NK-92 (cell line): ENCODE measurements around the gene LPIN1.
"Not testable (repeated sequence)": the region's sequence is repeated elsewhere in the genome, so short reads cannot be mapped to it uniquely, and the experiment has no call there.

Experiments used
- DNase-seq: peaks from one replicate; lab custom pipeline; 2025; ENCODE audit not compliant: unreplicated experiment; lab: John Stamatoyannopoulos, UW

The LPIN1 gene

DNA sequence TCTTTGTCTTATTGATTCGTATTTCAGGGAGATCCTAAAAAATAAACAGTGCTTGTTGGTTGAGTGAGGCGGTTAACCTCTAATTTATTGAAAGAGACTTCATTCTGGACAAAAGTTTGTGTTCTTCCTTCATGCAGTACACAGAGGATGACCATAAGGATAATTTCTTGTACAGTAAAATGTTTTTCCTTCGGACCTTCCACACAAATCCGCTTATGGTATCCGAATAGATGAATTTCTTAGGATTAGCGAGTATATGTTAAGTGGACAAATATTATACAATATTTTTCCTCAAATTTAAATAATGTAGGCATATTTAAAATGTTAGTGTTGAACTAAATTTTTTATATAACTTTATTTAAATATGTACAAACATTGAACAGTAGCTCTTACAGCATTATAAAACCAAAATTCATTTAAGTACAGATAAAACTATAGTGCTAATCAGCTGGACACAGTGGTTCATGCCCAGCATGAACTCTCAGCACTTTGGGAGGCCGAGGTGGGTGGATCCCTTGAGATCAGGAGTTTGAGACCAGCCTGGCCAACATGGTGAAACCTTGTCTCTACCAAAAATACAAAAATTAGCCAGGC is 84.4 kb downstream of the LPIN1 start:
- DNase-seq, result no peak

DNA sequence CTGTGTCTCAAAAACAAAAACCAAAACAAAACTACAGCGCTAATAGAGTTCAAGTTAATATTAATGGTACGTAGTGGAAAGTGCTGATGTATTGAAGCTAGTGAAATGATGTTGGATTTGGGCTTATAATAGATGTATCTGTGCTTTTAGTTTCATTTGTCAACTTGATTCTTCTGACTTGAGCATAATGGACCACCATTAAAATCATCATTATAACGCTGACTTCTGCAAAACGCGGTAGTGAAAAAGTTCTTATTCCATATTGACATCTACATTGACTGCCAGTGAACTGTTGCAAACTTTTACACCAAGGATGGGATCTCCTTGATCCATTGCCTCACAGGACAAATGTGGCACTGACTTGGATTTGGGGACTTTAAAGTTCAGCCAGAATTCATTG is 85.0 kb downstream of the LPIN1 start:
- DNase-seq, result no peak

DNA sequence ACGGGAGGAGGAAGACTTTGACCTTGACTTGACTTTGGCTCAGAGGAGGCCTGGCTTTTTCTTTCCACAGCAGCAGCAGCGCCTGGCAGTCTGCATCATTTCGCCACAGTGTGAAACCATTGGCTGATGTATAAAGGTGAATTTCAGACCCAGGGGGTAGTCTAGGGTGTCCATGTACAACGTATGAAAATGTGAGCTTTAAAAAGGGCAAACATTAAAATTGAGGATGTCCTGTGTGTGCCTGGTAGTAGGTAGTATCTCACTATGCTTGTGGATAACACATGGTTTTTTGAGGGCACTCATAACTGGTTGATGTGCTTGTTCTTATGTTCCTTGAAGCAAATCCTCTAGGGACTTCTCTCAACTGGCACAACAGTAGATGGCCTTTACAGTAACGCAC is 86.1 kb downstream of the LPIN1 start:
- DNase-seq, result no peak

GRCh38 chr2:11833601-11834000 is 87.2 kb downstream of the LPIN1 start:
- DNase-seq, result no peak

GRCh38 chr2:11835403-11835802 is 89.0 kb downstream of the LPIN1 start:
- no peak for DNase-seq

GRCh38 chr2:11836647-11837219 is 90.3 kb downstream of the LPIN1 start:
- DNase-seq, result no peak

- DNase-seq, result no peak
Measured at GRCh38 chr2:11837875-11838734, 91.7 kb downstream of the LPIN1 start.

DNA sequence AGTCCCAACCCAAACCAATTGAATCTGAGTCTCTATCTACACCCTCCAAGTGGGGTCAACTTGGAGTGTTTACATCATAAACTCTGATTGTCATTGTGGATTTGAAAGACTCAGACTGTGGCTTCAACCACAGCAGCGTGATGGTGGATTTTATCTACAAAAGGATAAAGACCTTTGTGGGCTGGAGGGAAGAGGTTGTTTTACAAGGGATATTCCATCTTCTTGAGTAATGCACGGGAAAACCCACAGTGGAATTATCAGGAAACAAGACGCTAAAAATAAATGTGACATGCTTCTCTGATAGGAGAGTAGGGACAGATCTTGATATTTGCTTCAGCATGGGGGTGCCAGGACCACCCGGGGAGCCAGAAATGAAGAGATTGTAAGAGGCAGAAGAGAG is 93.5 kb downstream of the LPIN1 start:
- no peak for DNase-seq

- DNase-seq, result no peak
Measured at GRCh38 chr2:11842336-11842735, 95.9 kb downstream of the LPIN1 start.

GRCh38 chr2:11844798-11845197 is 98.4 kb downstream of the LPIN1 start:
- DNase-seq, result not testable (repeated sequence)

GRCh38 chr2:11847935-11848334 is 101.5 kb downstream of the LPIN1 start:
- DNase-seq, result not testable (repeated sequence)

- no peak for DNase-seq
Measured at GRCh38 chr2:11850082-11850481, 103.7 kb downstream of the LPIN1 start.

DNA sequence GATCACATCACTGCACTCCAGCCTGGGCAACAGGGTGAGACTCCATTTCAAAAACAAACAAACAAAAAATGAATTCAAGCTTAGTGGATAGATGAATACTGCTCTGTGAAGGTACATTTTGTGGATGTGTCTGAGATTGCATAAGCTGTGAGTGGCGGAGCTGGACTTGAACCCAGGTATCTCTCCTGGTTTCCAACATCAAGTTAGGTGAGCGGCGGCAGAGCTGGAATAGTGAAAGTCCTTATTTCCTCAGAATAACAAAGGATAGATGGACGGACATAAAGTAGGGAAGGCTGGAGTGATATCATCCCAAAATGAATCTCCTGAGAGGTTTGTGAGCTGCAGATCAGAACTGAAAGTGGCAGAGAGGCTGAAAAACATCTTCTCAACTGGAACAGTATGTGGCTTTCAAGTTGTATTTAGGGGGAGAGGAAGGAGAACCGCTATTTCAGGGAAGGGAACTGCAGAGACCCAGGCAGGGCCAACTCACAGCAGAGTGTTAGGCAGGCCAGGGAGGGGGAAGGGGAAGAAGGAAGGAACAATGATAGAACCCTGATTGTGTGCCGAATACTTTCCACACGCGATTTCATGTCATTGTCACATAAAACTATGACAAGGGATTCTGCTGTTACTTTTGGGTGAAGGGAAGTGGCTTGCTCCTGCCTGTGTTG is 106.2 kb downstream of the LPIN1 start:
- no peak for DNase-seq

DNA sequence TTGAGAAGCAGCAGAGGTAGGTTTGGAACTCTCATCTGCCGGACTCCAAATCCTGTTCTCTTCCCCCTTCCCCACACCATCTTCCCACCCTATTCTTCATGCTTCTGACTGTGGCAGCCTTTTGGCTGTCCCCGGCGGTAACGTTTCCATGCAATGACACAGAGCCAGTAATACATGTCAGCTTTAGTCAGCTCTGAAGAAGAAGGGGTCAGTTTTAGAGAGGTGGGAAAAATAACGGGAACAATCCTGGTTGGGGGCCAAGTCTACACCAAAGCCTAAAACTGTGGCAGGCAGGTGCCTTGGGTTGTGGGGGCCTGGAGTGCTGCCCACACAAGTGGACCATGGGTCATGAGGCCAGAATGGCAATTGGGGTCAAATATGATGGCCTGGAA is 106.8 kb downstream of the LPIN1 start:
- DNase-seq, result no peak

DNA sequence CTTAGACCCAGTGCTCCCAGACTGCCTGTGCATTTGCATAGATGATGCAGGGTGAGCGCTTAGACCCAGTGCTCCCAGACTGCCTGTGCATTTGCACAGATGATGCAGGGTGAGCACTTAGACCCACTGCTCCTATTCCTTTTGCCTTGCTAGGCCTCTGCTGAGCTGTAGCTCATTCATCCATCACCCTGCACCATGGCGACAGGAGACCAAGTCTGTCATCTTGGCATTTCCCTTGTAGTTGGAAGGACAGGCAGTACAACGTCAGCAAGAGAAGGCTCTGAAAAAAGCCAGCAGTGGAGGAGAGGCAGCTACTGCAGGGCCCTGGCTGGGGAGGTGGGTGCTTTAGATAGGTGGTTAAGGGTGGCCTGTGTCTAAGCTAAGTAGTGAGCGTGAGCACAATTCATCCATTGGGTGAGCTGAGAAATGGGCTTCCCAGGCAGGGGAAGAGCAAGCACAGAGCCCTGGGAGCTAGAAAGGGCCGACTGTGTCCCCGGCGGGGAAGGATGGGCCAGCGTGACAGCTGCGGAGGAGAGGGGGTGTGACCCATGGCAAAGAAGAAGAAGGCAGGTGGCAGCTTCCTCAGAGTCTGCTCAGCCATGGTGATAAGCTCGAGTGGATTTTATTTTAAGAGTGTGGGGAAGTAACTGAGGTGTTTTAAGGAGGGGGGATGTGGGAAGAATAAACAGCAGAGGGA is 108.8 kb downstream of the LPIN1 start:
- no peak for DNase-seq

DNA sequence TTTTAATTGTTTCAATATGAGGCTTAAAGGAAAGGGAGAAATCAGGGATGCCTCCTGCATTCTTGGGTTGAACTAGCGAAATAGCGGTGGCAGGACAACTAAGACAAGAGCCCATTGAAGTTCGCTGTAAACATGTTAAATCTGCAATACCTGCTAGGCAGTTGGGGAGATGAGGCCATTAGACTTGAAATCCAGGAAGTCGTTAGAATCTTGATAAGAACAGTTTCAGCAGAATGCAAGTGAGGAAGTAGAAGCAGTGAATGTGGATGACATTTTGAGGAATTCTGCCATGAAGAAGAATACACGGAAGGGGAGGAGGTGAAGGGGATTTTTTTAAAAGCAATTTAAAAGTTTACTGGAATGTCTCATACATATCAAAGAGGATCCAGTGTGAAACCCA is 109.7 kb downstream of the LPIN1 start:
- DNase-seq, result no peak

DNA sequence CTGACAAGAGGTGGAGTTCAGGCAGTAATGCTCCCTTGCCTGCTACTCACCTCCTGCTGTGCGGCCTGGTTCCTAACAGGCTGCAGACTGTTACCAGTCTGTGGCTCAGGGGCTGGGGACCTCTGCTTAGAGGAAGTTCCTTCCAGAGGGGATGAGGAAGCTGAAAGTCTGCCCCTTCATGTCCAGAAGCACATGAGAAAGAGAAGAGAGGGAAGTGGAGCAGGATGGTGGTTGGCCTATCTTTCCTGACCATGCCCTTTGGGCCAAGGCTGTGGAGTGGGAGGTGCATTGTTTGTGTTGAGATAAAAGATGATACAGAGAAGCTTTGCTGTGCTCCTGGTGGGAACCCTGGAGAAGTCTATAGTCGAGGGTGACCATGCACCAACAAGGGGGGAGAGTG is 112.5 kb downstream of the LPIN1 start:
- no peak for DNase-seq

GRCh38 chr2:11859975-11860374 is 113.5 kb downstream of the LPIN1 start:
- DNase-seq, result not testable (repeated sequence)

DNA sequence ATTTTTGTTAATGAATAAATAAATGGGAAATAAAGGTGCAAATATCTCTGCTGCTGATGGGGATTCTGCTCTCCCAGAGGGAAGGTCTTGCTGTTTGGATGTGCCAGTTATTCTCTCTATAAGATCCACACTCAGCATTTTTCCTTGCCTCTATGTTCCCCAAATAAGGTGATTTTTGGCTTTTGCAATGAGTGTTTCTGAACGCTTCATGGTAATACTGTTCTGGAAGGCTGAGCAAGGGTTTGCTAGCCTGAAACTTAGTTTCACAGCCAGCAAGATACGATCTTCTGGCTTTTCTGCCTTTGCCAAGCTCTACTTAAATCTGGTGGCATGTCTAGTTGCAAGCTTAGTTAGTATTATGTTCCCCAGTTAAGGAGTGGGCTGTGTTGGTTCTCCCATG is 114.6 kb downstream of the LPIN1 start:
- no peak for DNase-seq

GRCh38 chr2:11862049-11862448 is 115.6 kb downstream of the LPIN1 start:
- DNase-seq, result no peak

DNA sequence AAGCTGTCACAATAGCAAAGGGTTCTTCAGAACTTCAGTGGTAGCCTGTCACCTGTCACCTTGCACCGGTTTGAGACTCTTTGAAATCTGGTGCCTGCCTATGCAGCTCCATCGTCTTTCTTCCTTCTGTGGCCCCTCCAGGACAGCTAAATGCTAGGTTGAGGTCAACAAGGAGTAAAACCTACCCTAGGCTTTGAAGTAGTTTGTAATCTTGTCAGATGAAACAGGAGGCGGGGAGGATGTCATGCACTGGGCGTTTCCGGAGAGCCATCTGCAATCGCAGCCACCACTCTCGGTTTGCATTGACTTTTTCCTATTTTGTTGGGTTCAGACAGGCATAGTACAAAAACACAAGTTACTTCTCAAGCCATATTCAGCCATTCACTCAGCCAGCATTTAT is 116.7 kb downstream of the LPIN1 start:
- DNase-seq, result no peak
